ENCODE results near the gene ACKR3.

DNA sequence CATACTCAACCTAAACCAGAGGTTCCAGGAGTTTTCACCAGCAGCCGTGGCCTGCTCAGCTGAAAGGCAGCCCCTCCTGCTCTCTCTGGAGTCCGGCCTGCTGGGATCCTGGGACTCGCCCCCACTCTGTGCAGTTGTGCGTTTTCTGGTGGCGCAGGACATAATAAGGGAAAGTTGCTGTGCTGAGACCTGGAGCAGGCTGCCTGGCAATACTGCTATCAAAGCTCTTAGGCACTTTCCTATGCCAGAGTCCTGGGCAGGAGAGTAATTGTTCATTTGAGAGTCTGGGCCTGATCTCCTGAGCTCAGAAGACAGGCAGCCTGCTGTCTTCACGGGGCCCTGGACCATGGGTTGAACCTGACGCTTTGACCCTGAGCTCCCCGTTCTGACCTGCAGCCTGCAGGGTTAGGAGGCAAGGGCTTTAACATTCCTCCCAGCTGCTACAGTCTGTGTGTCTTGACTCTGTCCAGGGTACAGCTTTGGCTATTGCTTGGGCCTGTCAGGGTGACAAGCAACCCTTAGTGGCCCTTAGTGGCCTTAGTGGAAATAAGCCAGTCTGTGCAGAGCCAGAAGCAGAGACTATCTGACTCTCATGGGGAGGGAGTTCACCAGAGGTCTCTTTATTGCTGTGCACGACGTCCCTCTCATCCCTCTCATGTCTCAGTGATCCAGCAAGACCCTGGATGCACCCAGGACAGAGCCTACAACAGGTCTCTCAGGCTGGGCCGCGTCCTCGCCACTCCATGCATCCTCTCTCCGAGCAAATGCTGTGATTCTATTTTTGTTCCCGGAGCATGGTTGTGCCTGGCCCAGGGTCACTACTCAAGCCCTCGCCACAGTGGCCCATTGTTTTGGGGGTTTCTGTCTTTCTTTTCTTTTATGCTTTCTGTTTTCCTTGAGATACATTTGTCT is 60.6 kb downstream of the ACKR3 start:
- TF ChIP-seq POLR2AphosphoS5 (IDR thresholded peaks at IDR 0.05; ENCODE audit: borderline replicate concordance, low read depth, low read length) = no peak
- TF ChIP-seq EZH2 (IDR thresholded peaks at IDR 0.05) = no peak
